Type B pancreatic cell (in vitro differentiated cells): ENCODE results near the gene FMNL2. TPM values are rescaled to one million over a fixed set of nuclear protein-coding genes. Genes with fewer than 3 reads are reported as not detected.

ENCODE experiments used
- DNase-seq: peaks from one replicate; pipeline ENCODE4 v3.0.0; 2021; ENCODE audit warnings: mixed read lengths; ENCODE audit not compliant: unreplicated experiment; ENCODE audit errors: extremely low spot score
- H3K27ac Mint-ChIP-seq: 2 replicates; pipeline ENCODE4 v1.8.0; 2021; ENCODE audit warnings: mild to moderate bottlenecking, mixed read lengths
- H3K27me3 Mint-ChIP-seq: 2 replicates; pipeline ENCODE4 v1.8.0; 2021; ENCODE audit warnings: mixed read lengths
- H3K36me3 Mint-ChIP-seq: 2 replicates; pipeline ENCODE4 v1.8.0; 2021; ENCODE audit warnings: mixed read lengths
- H3K4me1 Mint-ChIP-seq: one replicate; pipeline ENCODE4 v1.8.0; 2021; ENCODE audit warnings: mixed read lengths; ENCODE audit not compliant: unreplicated experiment
- H3K4me3 Mint-ChIP-seq: 2 replicates; pipeline ENCODE4 v1.8.0; 2021; ENCODE audit warnings: mild to moderate bottlenecking, mixed read lengths
- H3K9me3 Mint-ChIP-seq: 2 replicates; pipeline ENCODE4 v1.8.0; 2021; ENCODE audit warnings: mixed read lengths
- CTCF ChIP-seq: fragments of 200-600 bp; sonication (generic); conservative IDR thresholded peaks from 2 replicates; pipeline ENCODE4 v1.5.0; 2021; ENCODE audit warnings: antibody characterized with exemption, mild to moderate bottlenecking
- total RNA-seq: library from RNA; stranded (reverse); gene quantifications from 2 replicates; pipeline ENCODE4 v1.2.1, GENCODE V29; 2021; ENCODE audit warnings: low replicate concordance

The FMNL2 gene
- total RNA-seq, 1 donor from 2014 or later: 62.1 TPM

DNA sequence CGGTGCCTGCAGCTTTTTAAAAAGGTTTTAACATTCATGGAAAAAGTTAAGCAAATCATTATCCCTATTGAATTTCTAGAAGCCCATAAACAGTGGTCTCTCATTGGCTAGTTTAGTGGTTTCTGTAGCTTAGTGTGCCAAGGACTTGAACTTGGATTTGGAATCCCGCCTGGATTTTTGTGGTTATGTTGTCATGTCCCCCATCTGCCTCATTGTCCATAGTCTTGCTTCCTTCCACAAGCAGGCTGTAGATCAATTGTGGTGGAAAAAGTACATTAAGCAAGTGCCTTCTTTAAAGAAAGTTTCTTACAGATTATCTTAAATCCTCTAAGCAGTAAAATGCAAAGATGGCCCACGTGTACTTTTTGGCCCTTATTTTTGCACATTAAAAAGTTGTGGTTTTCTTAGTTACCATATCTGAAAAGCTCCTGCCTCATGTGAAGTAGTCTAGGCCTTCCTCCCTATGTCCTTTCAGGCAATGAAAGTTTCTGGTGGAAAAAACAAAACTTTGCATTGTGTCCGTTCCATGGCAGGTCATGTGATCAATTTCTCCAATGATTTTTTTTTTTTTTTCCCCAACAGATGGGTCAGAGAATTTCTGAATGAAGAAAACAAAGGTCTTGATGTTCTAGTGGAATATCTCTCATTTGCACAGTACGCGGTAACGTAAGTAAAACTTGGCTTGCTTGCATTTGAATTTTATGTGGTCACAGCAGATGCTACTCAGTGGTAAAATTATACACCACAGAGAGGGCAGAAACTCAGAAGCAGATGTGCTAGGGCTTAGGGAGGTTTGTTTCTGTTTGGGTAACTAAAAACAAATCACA, 223.4 kb downstream of the FMNL2 start:
- H3K4me3 Mint-ChIP-seq: no peak overlapping the region
- peaks cover 12% of the 10 kb centered on the region for H3K4me1 Mint-ChIP-seq
- H3K27ac Mint-ChIP-seq: no peak overlapping the region
- no peak for TF ChIP-seq CTCF
- no peak for DNase-seq
- no peaks in the 10 kb centered on the region for H3K9me3 Mint-ChIP-seq
- H3K27me3 Mint-ChIP-seq: no peaks in the 10 kb centered on the region
- peaks cover 23% of the 10 kb centered on the region for H3K36me3 Mint-ChIP-seq

DNA sequence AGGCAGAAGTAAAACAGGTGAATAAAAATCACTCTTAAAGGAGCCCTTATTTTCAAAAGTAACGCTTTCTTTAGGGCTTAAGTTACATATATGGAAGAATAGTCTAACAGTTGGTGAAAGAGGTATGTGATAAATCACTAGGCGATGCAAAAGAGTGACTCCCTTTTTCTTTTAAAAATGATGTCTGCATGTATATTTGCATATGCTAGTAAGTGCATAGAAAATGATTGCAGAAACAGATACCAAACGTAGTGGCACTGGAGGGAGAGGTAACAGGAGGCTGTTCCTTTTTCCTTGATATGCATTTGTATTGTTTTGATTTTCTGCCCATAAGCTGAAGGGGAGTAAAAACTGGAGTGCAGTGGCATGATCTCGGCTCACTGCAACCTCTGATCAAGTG, 224.0 kb downstream of the FMNL2 start:
- H3K9me3 Mint-ChIP-seq: no peaks in the 10 kb centered on the region
- no peak overlapping the region for H3K27ac Mint-ChIP-seq
- H3K4me3 Mint-ChIP-seq: no peak overlapping the region
- DNase-seq: no peak
- peaks cover 23% of the 10 kb centered on the region for H3K36me3 Mint-ChIP-seq
- no peaks in the 10 kb centered on the region for H3K27me3 Mint-ChIP-seq
- H3K4me1 Mint-ChIP-seq: peaks cover 16% of the 10 kb centered on the region
- TF ChIP-seq CTCF: no peak

DNA sequence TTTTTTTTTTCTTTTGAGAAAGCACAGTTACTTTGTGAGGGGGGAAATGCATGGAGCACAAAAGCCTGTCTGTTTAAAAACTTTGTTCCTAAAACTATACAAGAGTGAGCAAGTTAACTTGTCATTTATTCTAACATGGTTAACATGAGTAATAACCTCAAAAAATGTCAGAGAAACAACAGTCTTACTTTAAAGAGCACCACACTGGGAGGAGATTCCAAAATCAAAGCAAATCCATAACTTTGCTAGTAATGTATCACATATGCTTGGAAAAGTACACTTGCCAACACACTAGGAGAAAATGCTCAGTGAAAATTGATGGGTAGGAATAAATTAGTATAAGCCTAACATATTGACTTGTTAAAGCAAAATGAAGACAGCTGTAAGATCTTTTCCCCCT, 225.2 kb downstream of the FMNL2 start:
- Mint-ChIP-seq H3K4me1 (peaks cover 13% of the 10 kb centered on the region), H3K27me3 (no peaks in the 10 kb centered on the region), H3K27ac (no peak overlapping the region), H3K9me3 (no peaks in the 10 kb centered on the region), H3K4me3 (no peak overlapping the region), H3K36me3 (peaks cover 23% of the 10 kb centered on the region)
- no peak for TF ChIP-seq CTCF
- no peak for DNase-seq

- H3K36me3 Mint-ChIP-seq: peaks cover 23% of the 10 kb centered on the region
- peaks cover 9% of the 10 kb centered on the region for H3K4me1 Mint-ChIP-seq
- H3K27ac Mint-ChIP-seq: no peak overlapping the region
- H3K9me3 Mint-ChIP-seq: no peaks in the 10 kb centered on the region
- no peak for TF ChIP-seq CTCF
- DNase-seq: no peak
- H3K4me3 Mint-ChIP-seq: no peak overlapping the region
- H3K27me3 Mint-ChIP-seq: no peaks in the 10 kb centered on the region
These were observed 226.1 kb downstream of the FMNL2 start for GRCh38 chr2:152560873-152561595.

DNA sequence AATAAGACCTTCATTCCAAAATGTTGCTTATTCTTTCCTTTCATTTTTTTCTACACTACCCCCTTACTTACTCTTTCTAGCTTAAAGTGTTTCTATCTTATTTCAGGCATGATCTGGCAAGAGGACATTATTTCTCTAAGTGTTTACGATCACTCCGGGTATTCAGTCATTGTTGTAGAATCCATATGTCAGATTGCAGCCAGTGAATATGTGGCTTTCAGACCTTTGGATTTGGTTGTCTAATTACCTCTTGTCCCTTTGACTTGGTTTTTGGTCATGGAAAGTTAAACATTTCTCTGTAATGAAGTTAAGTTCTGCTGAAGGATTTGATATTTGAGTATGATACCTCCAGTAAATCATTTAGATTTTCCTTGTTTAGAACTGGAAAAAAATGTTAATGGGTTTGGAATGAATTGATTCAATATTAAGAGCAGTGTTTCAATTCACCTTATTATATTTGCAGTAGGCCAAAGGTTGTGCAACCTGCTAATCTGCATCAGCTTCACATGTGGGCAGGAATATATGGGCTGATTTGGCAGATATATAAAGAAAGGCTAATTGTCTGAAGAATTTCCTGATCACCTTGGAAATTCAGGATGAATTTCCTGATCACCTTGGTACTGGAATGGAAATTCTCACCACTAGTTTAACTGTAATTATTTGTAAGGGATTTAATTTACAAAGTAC, 227.4 kb downstream of the FMNL2 start:
- no peak for DNase-seq
- H3K9me3 Mint-ChIP-seq: no peaks in the 10 kb centered on the region
- peaks cover 27% of the 10 kb centered on the region for H3K36me3 Mint-ChIP-seq
- no peak overlapping the region for H3K4me3 Mint-ChIP-seq
- no peak for TF ChIP-seq CTCF
- H3K27me3 Mint-ChIP-seq: no peaks in the 10 kb centered on the region
- no peak overlapping the region for H3K27ac Mint-ChIP-seq
- H3K4me1 Mint-ChIP-seq: peaks cover 9% of the 10 kb centered on the region
